K562 (cell line): ENCODE measurements around the gene CSNK1G2. TPM values are rescaled to one million over a fixed set of nuclear protein-coding genes. Genes with fewer than 3 reads are reported as not detected.

Experiments
- ARID4B ChIP-seq: sonication (generic); formaldehyde crosslinking; IDR thresholded peaks from 2 replicates; pipeline ENCODE4 v1.8.0; 2022; ENCODE audit warnings: mild to moderate bottlenecking, missing genetic modification reagents
- ATF7 ChIP-seq: fragments of 450-650 bp; IDR thresholded peaks from 2 replicates; pipeline ENCODE4 v1.7.1; 2014; ENCODE audit warnings: mild to moderate bottlenecking, moderate library complexity
- CEBPG ChIP-seq, 3 experiments: fragments of 200-800 bp in 1 of 3; sonication (Bioruptor generic) in 1 of 3; sonication (generic) in 1 of 3; formaldehyde crosslinking in 1 of 3; IDR thresholded peaks in 2 of 3; conservative IDR thresholded peaks in 1 of 3; 2 replicates each; pipeline versions ENCODE4 v1.6.1 to v1.8.0; 2016 to 2022; ENCODE audit warnings: missing compliant biosample characterization in 2 of 3, missing genetic modification characterization in 2 of 3, mild to moderate bottlenecking in 1 of 3, missing genetic modification reagents in 1 of 3
- EWSR1 ChIP-seq: fragments of 450-650 bp; IDR thresholded peaks from 2 replicates; pipeline ENCODE4 v1.6.1; 2018; ENCODE audit warnings: borderline replicate concordance, mild to moderate bottlenecking, low read depth, moderate library complexity; ENCODE audit not compliant: partially characterized antibody
- GABPB1 ChIP-seq: sonication (generic); formaldehyde crosslinking; IDR thresholded peaks from 2 replicates; pipeline ENCODE4 v1.8.0; 2022; ENCODE audit warnings: mild to moderate bottlenecking, missing genetic modification reagents
- HEY1 ChIP-seq: fragments of 250-450 bp; sonication (Bioruptor Pico); IDR thresholded peaks from 2 replicates; pipeline ENCODE4 v1.5.0; 2020; ENCODE audit warnings: mild to moderate bottlenecking, moderate library complexity, borderline replicate concordance
- HNRNPL ChIP-seq: fragments of 200-400 bp; formaldehyde crosslinking; IDR thresholded peaks from 2 replicates; pipeline ENCODE4 v1.6.1; 2017; ENCODE audit warnings: low read depth, mild to moderate bottlenecking, low read length
- MBD2 ChIP-seq: sonication (generic); IDR thresholded peaks from 2 replicates; pipeline ENCODE4 v1.6.1; 2016; ENCODE audit warnings: low read depth, borderline replicate concordance
- NFE2L1 ChIP-seq: fragments of 450-650 bp; IDR thresholded peaks from 2 replicates; pipeline ENCODE4 v1.6.1; 2016; ENCODE audit warnings: missing genetic modification characterization, low read depth, mild to moderate bottlenecking, missing compliant biosample characterization, moderate library complexity, borderline replicate concordance
- SETDB1 ChIP-seq: IDR thresholded peaks from one replicate; pipeline ENCODE4 v1.6.1; 2012; ENCODE audit warnings: low read length, control low read depth, inconsistent platforms
- SMAD4 ChIP-seq: fragments of 250-450 bp; sonication (Bioruptor Pico); conservative IDR thresholded peaks from 2 replicates; pipeline ENCODE4 v1.8.0; 2021; ENCODE audit warnings: inconsistent platforms, mild to moderate bottlenecking, moderate library complexity
- SRSF1 ChIP-seq: fragments of 200-400 bp; formaldehyde crosslinking; IDR thresholded peaks from 2 replicates; pipeline ENCODE4 v1.6.1; 2017; ENCODE audit warnings: mild to moderate bottlenecking, low read depth, low read length, moderate library complexity
- SUPT5H ChIP-seq: fragments of 450-650 bp; IDR thresholded peaks from 2 replicates; pipeline ENCODE4 v1.6.1; 2016
- TBL1XR1 ChIP-seq, 2 experiments: IDR thresholded peaks; 2 replicates each; pipeline ENCODE4 v1.6.1; 2012; ENCODE audit warnings: improper control_type of control experiment in 2 of 2, low read length in 2 of 2, mild to moderate bottlenecking in 1 of 2
- TCF7L2 ChIP-seq: fragments of 150-350 bp; IDR thresholded peaks from 2 replicates; pipeline ENCODE4 v1.6.1; 2016; ENCODE audit warnings: low read depth, mild to moderate bottlenecking, low read length, moderate library complexity
- ZBTB2 ChIP-seq: fragments of 450-650 bp; IDR thresholded peaks from 2 replicates; pipeline ENCODE4 v1.6.1; 2016; ENCODE audit warnings: antibody characterized with exemption
- ZNF280A ChIP-seq: fragments of 450-650 bp; IDR thresholded peaks from 2 replicates; pipeline ENCODE4 v1.6.1; 2018; ENCODE audit warnings: mild to moderate bottlenecking, low read depth; ENCODE audit not compliant: partially characterized antibody
- ZNF347 ChIP-seq: fragments of 450-650 bp; formaldehyde crosslinking; IDR thresholded peaks from 2 replicates; pipeline ENCODE4 v1.4.0; 2020; ENCODE audit warnings: low read depth, mild to moderate bottlenecking, moderate library complexity
- ZNF766 ChIP-seq: fragments of 200-800 bp; sonication (Bioruptor generic); conservative IDR thresholded peaks from 2 replicates; pipeline ENCODE4 v1.6.1; 2016; ENCODE audit warnings: missing genetic modification characterization, missing compliant biosample characterization
- ZSCAN32 ChIP-seq: fragments of 450-650 bp; formaldehyde crosslinking; IDR thresholded peaks from 2 replicates; pipeline ENCODE4 v1.4.0; 2020; ENCODE audit warnings: mild to moderate bottlenecking, moderate library complexity
- polyA plus RNA-seq, 8 experiments: library from polyadenylated mRNA; depleted of rRNA in 4 of 8; stranded (reverse) in 5 of 8; unstranded in 3 of 8; fragments of >200 nt; fragmentation: Nextera tagmentation in 2 of 8; fragmentation: Illumina TruSeq in 1 of 8; extraction: Ambion mirVana in 2 of 8; extraction: Trizol in 1 of 8; gene quantifications; 2 replicates each; pipeline versions ENCODE4 v1.2.1 to v1.2.3, GENCODE V29; 2011 to 2014; ENCODE audit warnings: inconsistent platforms in 1 of 8, missing spikeins in 1 of 8
- total RNA-seq, 7 experiments: library from RNA; depleted of rRNA in 6 of 7; stranded (reverse); fragments of >200 nt in 6 of 7; fragmentation: Illumina TruSeq in 2 of 7; extraction: Trizol in 2 of 7; gene quantifications; 2 replicates each; pipeline versions ENCODE4 v1.2.1 to v1.2.3, GENCODE V29; 2011 to 2021; ENCODE audit warnings: low replicate concordance in 1 of 7

Gene CSNK1G2
- total and polyA plus RNA-seq, 9 of the 15 experiments (the other 6 are each of a cell fraction or from before 2014, with no cell fraction given), result 0.48 to 119 (median 49.5) TPM

GRCh38 chr19:1905863-1906375, 35.1 kb upstream of the CSNK1G2 start (continued):
- no peak for TF ChIP-seq ZNF766 (CRISPR knock-in tag)
- no peak for TF ChIP-seq ATF7
- TF ChIP-seq MBD2, result 0 out of 2 replicates have a peak, but pooled peaks have one; percentile 6
- TF ChIP-seq HEY1, result no peak
- TF ChIP-seq ZSCAN32 (CRISPR knock-in tag), result no peak
- TF ChIP-seq TBL1XR1 (IDR thresholded peaks at IDR 0.05; ENCODE audit: low read length in 2 of 2), result no peak
- 0 out of 2 replicates have a peak, but pooled peaks have one; percentile 82 for TF ChIP-seq ZBTB2
- no peak; the same call in 1 of the 2 replicates for TF ChIP-seq GABPB1 (CRISPR knock-in tag)
- no peak for TF ChIP-seq CEBPG (CRISPR knock-in tag; IDR thresholded peaks at IDR 0.05)
- no peak for TF ChIP-seq CEBPG (tag; conservative IDR thresholded peaks at IDR 0.05 in 1 of 2, IDR thresholded peaks at IDR 0.05 in 1 of 2)
- TF ChIP-seq ARID4B (CRISPR knock-in tag), result 0 out of 2 replicates have a peak, but pooled peaks have one; percentile 4
- no peak for TF ChIP-seq SETDB1
- no peak for TF ChIP-seq ZNF347 (CRISPR knock-in tag)
- no peak for TF ChIP-seq NFE2L1 (tag)
- no peak for TF ChIP-seq TCF7L2
- TF ChIP-seq SMAD4 (CRISPR knock-in tag), result 0 out of 2 replicates have a peak, but pooled peaks have one; percentile 44
- TF ChIP-seq SRSF1, result no peak
- no peak for TF ChIP-seq SUPT5H
- TF ChIP-seq ZNF280A, result no peak
- no peak for TF ChIP-seq HNRNPL
- TF ChIP-seq EWSR1, result no peak
